BE2C (cell line): Measurements from ENCODE around the gene SNRNP35.

Experiments used
- DNase-seq: peaks from one replicate; pipeline ENCODE4 v3.0.0-alpha.2; 2020
- H3K27me3 ChIP-seq: fragments of 250-450 bp; sonication (Bioruptor Pico); 2 replicates; pipeline ENCODE4 v1.5.1; 2020; ENCODE audit warnings: mild to moderate bottlenecking
- H3K36me3 ChIP-seq: fragments of 250-450 bp; sonication (Bioruptor Pico); 2 replicates; pipeline ENCODE4 v1.5.1; 2020; ENCODE audit warnings: mild to moderate bottlenecking
- H3K4me1 ChIP-seq: fragments of 250-450 bp; sonication (Bioruptor Pico); 2 replicates; pipeline ENCODE4 v1.5.1; 2020
- H3K4me3 ChIP-seq: 2 replicates; pipeline ENCODE4 v1.5.1; 2011; ENCODE audit warnings: low read depth, low read length
- H3K9me3 ChIP-seq: fragments of 250-450 bp; sonication (Bioruptor Pico); 2 replicates; pipeline ENCODE4 v1.5.1; 2020
- TF ChIP-seq, protein P1 (sequence below): IDR thresholded peaks from 2 replicates; pipeline ENCODE4 v1.5.1; 2012; ENCODE audit warnings: mild to moderate bottlenecking, low read depth, low read length

SNRNP35 gene

DNA sequence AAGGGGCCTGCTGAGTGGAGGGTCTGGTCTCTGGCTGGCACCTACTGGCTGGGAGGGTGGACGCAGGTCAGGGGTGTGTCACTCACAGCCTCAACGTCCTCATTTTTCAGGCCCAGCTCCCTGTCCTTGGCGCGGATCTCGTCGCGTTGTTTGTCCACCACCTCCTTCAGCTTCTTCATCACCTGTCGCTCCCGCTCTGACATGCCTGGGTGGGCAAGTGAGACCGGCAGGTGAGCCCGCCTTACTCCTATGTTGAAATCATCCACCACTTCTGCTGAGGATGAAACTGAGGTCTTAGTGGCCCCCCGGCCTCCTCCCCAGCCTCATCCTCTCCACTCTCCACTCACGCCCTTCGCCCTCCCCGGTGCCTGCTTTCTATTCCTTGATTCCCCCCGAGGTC, 41.4 kb downstream of the SNRNP35 start:
- Histone ChIP-seq H3K4me1 (no peaks in the 10 kb centered on the region), H3K4me3 (no peak overlapping the region), H3K36me3 (no peaks in the 10 kb centered on the region), H3K9me3 (no peaks in the 10 kb centered on the region), H3K27me3 (no peaks in the 10 kb centered on the region)
- no peak for DNase-seq
- TF ChIP-seq, protein P1, sequence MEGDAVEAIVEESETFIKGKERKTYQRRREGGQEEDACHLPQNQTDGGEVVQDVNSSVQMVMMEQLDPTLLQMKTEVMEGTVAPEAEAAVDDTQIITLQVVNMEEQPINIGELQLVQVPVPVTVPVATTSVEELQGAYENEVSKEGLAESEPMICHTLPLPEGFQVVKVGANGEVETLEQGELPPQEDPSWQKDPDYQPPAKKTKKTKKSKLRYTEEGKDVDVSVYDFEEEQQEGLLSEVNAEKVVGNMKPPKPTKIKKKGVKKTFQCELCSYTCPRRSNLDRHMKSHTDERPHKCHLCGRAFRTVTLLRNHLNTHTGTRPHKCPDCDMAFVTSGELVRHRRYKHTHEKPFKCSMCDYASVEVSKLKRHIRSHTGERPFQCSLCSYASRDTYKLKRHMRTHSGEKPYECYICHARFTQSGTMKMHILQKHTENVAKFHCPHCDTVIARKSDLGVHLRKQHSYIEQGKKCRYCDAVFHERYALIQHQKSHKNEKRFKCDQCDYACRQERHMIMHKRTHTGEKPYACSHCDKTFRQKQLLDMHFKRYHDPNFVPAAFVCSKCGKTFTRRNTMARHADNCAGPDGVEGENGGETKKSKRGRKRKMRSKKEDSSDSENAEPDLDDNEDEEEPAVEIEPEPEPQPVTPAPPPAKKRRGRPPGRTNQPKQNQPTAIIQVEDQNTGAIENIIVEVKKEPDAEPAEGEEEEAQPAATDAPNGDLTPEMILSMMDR = no peak

DNA sequence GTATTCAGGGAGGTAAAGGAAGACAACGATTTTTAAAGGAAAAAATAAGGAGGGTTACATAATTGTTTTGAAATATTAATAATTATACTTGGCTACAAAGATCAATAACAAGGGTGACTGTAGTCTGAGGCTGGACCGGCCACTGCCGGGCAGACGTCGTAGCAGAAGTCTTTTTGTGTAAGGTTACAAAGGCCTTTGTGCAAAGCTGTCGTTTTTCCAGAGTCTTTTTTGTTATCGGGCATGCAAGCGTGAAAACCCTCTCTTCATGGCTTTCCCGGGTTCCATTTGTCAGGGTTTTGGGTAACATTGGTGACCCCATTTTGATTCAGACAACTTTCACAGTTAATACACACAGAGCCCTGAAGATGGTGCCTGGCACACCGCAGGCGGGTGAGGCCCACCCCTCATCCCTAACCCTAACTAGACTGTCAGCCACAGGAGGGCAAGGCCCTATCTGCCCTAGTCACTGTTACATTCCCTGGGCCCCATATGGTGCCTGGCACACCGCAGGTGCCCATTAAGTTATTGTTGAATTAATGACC, 44.3 kb downstream of the SNRNP35 start:
- no peaks in the 10 kb centered on the region for H3K27me3 ChIP-seq
- H3K9me3 ChIP-seq = no peaks in the 10 kb centered on the region
- H3K4me3 ChIP-seq = no peak overlapping the region
- TF ChIP-seq, protein P1 = no peak
- H3K36me3 ChIP-seq = no peaks in the 10 kb centered on the region
- H3K4me1 ChIP-seq = no peaks in the 10 kb centered on the region
- no peak for DNase-seq

DNA sequence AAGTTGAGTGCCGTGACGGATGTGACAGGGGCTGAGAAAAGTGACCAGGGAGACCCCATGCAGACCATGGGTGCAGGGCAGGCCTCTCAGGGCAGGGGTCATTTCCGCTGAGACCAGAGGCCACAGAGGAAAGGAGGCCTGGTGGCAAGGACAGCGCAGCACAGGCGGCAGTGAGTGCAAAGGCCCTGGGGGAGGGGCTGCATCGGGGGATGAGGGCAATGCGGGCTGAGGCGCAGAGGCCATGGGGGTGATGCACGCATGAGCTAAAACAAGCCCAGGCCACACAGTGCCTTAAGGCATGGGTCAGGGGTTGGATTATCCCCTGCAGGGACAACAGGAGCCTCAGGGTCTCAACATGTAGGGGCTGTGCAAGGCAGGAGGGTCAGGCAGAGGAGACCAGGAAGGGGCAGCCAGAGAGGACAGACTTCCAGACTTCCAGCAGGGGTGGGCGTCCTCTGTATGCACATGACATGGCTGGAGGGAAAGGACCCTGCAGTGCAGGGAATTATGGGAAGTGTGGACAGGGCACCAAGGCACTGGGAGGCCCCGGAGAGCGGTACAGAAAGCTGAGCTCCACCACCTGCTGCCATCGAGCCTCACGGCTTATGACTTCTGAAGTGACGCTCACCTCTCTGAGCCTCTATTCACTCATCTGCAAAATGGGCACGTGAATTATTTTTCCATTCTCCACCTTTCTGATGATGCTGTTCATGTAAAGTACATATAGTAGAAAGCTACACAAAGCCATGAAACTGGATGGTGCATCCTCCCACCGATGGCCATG, 48.3 kb downstream of the SNRNP35 start:
- H3K4me1 ChIP-seq = no peaks in the 10 kb centered on the region
- TF ChIP-seq, protein P1 = no peak
- no peak for DNase-seq
- H3K9me3 ChIP-seq = no peaks in the 10 kb centered on the region
- H3K36me3 ChIP-seq = no peaks in the 10 kb centered on the region
- H3K27me3 ChIP-seq = no peaks in the 10 kb centered on the region
- no peak overlapping the region for H3K4me3 ChIP-seq

DNA sequence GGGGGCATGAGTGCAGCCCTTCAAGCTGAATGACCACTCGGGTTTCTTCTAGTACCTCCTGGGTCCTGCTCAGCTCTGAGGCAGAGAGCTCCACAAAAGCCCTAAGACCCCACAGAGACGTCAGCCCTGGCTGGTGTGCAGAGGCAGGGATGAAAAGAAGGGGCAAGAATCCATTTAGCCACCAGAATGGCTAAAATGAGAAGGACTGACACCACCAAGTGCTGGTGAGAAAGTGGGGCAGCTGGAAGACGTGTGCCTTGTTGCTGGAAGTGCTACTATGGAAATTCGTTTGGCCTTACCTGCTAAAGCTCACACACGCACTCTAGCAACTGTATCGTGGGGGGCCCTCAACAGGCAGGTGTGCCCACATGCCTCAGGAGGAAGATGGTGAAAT, 48.9 kb downstream of the SNRNP35 start:
- no peak for DNase-seq
- H3K4me3 ChIP-seq = no peak overlapping the region
- H3K27me3 ChIP-seq = no peaks in the 10 kb centered on the region
- TF ChIP-seq, protein P1 = no peak
- no peaks in the 10 kb centered on the region for H3K36me3 ChIP-seq
- no peaks in the 10 kb centered on the region for H3K4me1 ChIP-seq
- no peaks in the 10 kb centered on the region for H3K9me3 ChIP-seq

DNA sequence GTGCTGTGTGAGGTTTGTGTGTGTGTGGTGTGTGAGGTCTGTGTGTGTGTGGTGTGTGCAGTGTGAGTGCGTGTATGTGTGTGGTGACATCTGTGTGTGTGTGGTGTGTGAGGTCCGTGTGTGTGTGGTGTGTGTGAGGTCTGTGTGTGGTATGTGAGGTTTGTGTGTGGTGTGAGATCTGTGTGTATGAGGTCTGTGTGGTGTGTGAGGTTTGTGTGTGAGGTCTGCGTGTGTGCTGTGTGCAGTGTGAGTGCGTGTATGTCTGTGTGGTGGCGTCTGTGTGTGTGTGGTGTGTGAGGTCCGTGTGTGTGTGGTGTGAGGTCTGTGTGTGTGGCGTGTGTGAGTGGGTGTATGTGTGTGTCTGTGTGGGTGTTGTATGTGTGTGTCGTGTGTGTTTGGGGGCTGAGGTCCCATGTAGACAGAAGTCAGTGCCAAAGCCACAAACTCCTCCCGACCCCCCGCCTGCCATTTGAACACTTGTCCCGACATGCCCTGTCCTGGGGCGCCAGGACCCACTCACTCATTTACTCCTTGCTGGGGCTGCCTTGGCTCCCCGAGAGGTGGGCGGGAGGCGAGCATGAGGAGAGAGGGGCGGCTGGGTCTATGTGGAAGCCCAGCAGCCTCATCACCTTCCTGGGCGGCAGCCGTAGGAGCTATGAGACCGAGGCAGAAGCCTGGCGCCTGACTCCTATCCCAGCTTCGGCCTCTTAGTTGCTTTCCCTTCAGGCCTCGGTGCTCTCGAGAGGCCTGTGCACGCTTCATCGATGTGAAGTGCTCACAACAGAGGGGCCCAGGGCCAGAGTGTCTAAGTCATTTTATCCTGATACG, 55.1 kb downstream of the SNRNP35 start:
- TF ChIP-seq, protein P1 = no peak
- Histone ChIP-seq H3K9me3 (no peaks in the 10 kb centered on the region), H3K4me3 (no peak overlapping the region), H3K4me1 (no peaks in the 10 kb centered on the region), H3K27me3 (no peaks in the 10 kb centered on the region), H3K36me3 (0 out of 2 replicates have a peak, but pooled peaks cover 2% of the 10 kb centered on the region)
- DNase-seq = peak; percentile 28
